MCF 10A (cell line): ENCODE measurements around the gene SEC24D. TPM values are rescaled to one million over a fixed set of nuclear protein-coding genes. Genes with fewer than 3 reads are reported as not detected.

Experiments used
- BruUV-seq: library from RNA; stranded (reverse); fragments of 400-500 nt; replicated peaks from 2 replicates; lab custom pipeline; 2021; lab: Mats Ljungman, UMichigan
- CTCF ChIA-PET: fragments of 300-600 bp; sonication (Branson Sonifier 250); formaldehyde crosslinking; extraction: SDS; loops from one replicate; lab custom pipeline; 2021; ENCODE audit warnings: antibody characterized with exemption, inconsistent platforms; lab: Yijun Ruan, JAX
- POLR2A ChIA-PET: fragments of 300-600, 350-650 bp; sonication (Branson Sonifier 250); formaldehyde crosslinking; extraction: SDS; loops from one replicate; lab custom pipeline; 2020; ENCODE audit warnings: antibody characterized with exemption, inconsistent platforms; lab: Yijun Ruan, JAX
- DNase-seq: peaks from one replicate; pipeline ENCODE4 v3.0.0-alpha.2; 2018; ENCODE audit not compliant: unreplicated experiment
- H3K27ac Mint-ChIP-seq: one replicate; pipeline ENCODE4 v1.8.0; 2022; ENCODE audit warnings: mild to moderate bottlenecking, low read depth, mixed read lengths; ENCODE audit not compliant: unreplicated experiment
- H3K27me3 Mint-ChIP-seq: one replicate; pipeline ENCODE4 v1.8.0; 2022; ENCODE audit warnings: mixed read lengths; ENCODE audit not compliant: insufficient read depth, unreplicated experiment
- H3K36me3 Mint-ChIP-seq: one replicate; pipeline ENCODE4 v1.8.0; 2022; ENCODE audit warnings: mild to moderate bottlenecking, moderate library complexity, mixed read lengths; ENCODE audit not compliant: insufficient read depth, unreplicated experiment
- H3K4me1 Mint-ChIP-seq: one replicate; pipeline ENCODE4 v1.8.0; 2022; ENCODE audit warnings: mixed read lengths; ENCODE audit not compliant: insufficient read depth, unreplicated experiment
- H3K4me3 Mint-ChIP-seq: one replicate; pipeline ENCODE4 v1.8.0; 2022; ENCODE audit warnings: mild to moderate bottlenecking, moderate library complexity, mixed read lengths; ENCODE audit not compliant: unreplicated experiment
- H3K9me3 Mint-ChIP-seq: one replicate; pipeline ENCODE4 v1.8.0; 2022; ENCODE audit warnings: mixed read lengths; ENCODE audit not compliant: unreplicated experiment
- CTCF ChIP-seq: fragments of 200-600 bp; IDR thresholded peaks from one replicate; pipeline ENCODE4 v1.8.0; 2022; ENCODE audit warnings: antibody characterized with exemption, mild to moderate bottlenecking; ENCODE audit not compliant: unreplicated experiment
- intact Hi-C: fragments of 100-400 bp; cut with micrococcal nuclease; formaldehyde crosslinking; loops from 2 replicates; pipeline ENCODE4 v1.14.1; 2022
- total RNA-seq: library from RNA; stranded (reverse); gene quantifications from 2 replicates; pipeline ENCODE4 v1.2.3, GENCODE V29; 2022

SEC24D gene
- total RNA-seq, 1 experiment from 2014 or later = 117 TPM

GRCh38 chr4:118865091-118865708 is 29.3 kb upstream of the SEC24D start:
- peak; percentile 67 for TF ChIP-seq CTCF
- no TSS peak for BruUV-seq
- H3K27ac Mint-ChIP-seq = no peak overlapping the region
- intact Hi-C loops = loop anchor here (2.0 kb wide), 1 partner anchor 92 kb away; no protein-coding TSS in a partner anchor
- no peaks in the 10 kb centered on the region for H3K36me3 Mint-ChIP-seq
- ChIA-PET POLR2A (interaction anchor here (0.6 to 2.2 kb wide), 12 partner anchors 8 to 105 kb away, joined by 3 to 20 read pairs (median 4); partner anchors contain the start of gene SEC24D), CTCF (interaction anchor here (0.6 to 4.3 kb wide), 52 partner anchors 9 to 763 kb away, joined by 3 to 81 read pairs (median 4); partner anchors contain the start of genes SEC24D and SYNPO2)
- no peaks in the 10 kb centered on the region for H3K27me3 Mint-ChIP-seq
- H3K9me3 Mint-ChIP-seq = no peaks in the 10 kb centered on the region
- peak; percentile 73 for DNase-seq
- H3K4me3 Mint-ChIP-seq = no peak overlapping the region
- H3K4me1 Mint-ChIP-seq = no peaks in the 10 kb centered on the region

GRCh38 chr4:118858779-118859178 is 22.9 kb upstream of the SEC24D start:
- H3K36me3 Mint-ChIP-seq = no peaks in the 10 kb centered on the region
- intact Hi-C loops = no loop called here
- no peak overlapping the region for H3K4me3 Mint-ChIP-seq
- TF ChIP-seq CTCF = no peak
- BruUV-seq = no TSS peak
- no peaks in the 10 kb centered on the region for H3K9me3 Mint-ChIP-seq
- no peak for DNase-seq
- POLR2A ChIA-PET = interaction anchor here (1.7 kb wide), 1 partner anchor 22 kb away, joined by 4 read pairs; the partner anchor contains the start of gene SEC24D
- no peak overlapping the region for H3K27ac Mint-ChIP-seq
- H3K4me1 Mint-ChIP-seq = no peaks in the 10 kb centered on the region
- CTCF ChIA-PET = interaction anchor here (0.9 kb wide), 1 partner anchor 87 kb away, joined by 3 read pairs; no protein-coding TSS in a partner anchor
- no peaks in the 10 kb centered on the region for H3K27me3 Mint-ChIP-seq

- CTCF ChIA-PET = interaction anchor here (0.6 to 0.9 kb wide), 2 partner anchors 12 to 15 kb away, joined by 3 to 5 read pairs; no protein-coding TSS in a partner anchor
- H3K36me3 Mint-ChIP-seq = no peaks in the 10 kb centered on the region
- no peak overlapping the region for H3K27ac Mint-ChIP-seq
- intact Hi-C loops = no loop called here
- no peak overlapping the region for H3K4me3 Mint-ChIP-seq
- no peaks in the 10 kb centered on the region for H3K27me3 Mint-ChIP-seq
- no peak for DNase-seq
- TF ChIP-seq CTCF = no peak
- no peaks in the 10 kb centered on the region for H3K4me1 Mint-ChIP-seq
- no peaks in the 10 kb centered on the region for H3K9me3 Mint-ChIP-seq
- POLR2A ChIA-PET = interaction anchor here (1.1 to 1.7 kb wide), 3 partner anchors 21 to 86 kb away, joined by 3 to 5 read pairs (median 4); partner anchors contain the start of gene SEC24D
- BruUV-seq = no TSS peak
Observed at GRCh38 chr4:118857760-118858159, 21.8 kb upstream of the SEC24D start.

GRCh38 chr4:118850488-118851173 is 14.7 kb upstream of the SEC24D start:
- ChIA-PET CTCF (interaction anchor here (0.8 to 6.5 kb wide), 4 partner anchors 12 to 76 kb away, joined by 3 to 58 read pairs (median 4); no protein-coding TSS in a partner anchor), POLR2A (interaction anchor here (0.7 to 2.2 kb wide), 8 partner anchors 11 to 66 kb away, joined by 3 to 8 read pairs (median 5); partner anchors contain the start of gene SEC24D)
- BruUV-seq = TSS peak; percentile 68
- intact Hi-C loops = no loop called here
- no peaks in the 10 kb centered on the region for H3K27me3 Mint-ChIP-seq
- peak; percentile 25 for DNase-seq
- H3K4me1 Mint-ChIP-seq = peaks cover 9% of the 10 kb centered on the region
- no peaks in the 10 kb centered on the region for H3K36me3 Mint-ChIP-seq
- H3K9me3 Mint-ChIP-seq = no peaks in the 10 kb centered on the region
- peak overlapping the region; percentile 65 for H3K27ac Mint-ChIP-seq
- peak overlapping the region; percentile 75 for H3K4me3 Mint-ChIP-seq
- TF ChIP-seq CTCF = no peak
